Endodermal cell (in vitro differentiated cells): ENCODE results near the gene ASIC4. TPM values are rescaled to one million over a fixed set of nuclear protein-coding genes. Genes with fewer than 3 reads are reported as not detected.

Experiments
- DNase-seq: peaks from one replicate; pipeline ENCODE4 v3.0.0-alpha.2; 2017
- H3K27ac ChIP-seq: 2 replicates; pipeline ENCODE4 v1.5.1; 2013; ENCODE audit warnings: mild to moderate bottlenecking, low read depth, low read length, moderate library complexity
- H3K27me3 ChIP-seq: 2 replicates; pipeline ENCODE4 v1.6.1; 2013; ENCODE audit warnings: mild to moderate bottlenecking, low read length, moderate library complexity; ENCODE audit not compliant: insufficient read depth, control insufficient read depth, poor library complexity, severe bottlenecking
- H3K36me3 ChIP-seq: 2 replicates; pipeline ENCODE4 v1.7.0; 2013; ENCODE audit warnings: mild to moderate bottlenecking, low read length, moderate library complexity; ENCODE audit not compliant: control insufficient read depth, insufficient read depth
- H3K4me1 ChIP-seq: one replicate; pipeline ENCODE4 v1.7.0; 2013; ENCODE audit warnings: low read length; ENCODE audit not compliant: control insufficient read depth, insufficient read depth
- H3K4me3 ChIP-seq: 2 replicates; pipeline ENCODE4 v1.5.1; 2013; ENCODE audit warnings: mild to moderate bottlenecking, low read length, moderate library complexity
- H3K9ac ChIP-seq: 2 replicates; pipeline ENCODE4 v1.6.1; 2013; ENCODE audit warnings: mild to moderate bottlenecking, low read length, moderate library complexity; ENCODE audit not compliant: poor library complexity, severe bottlenecking; ENCODE audit errors: extremely low read depth
- H3K9me3 ChIP-seq: 2 replicates; pipeline ENCODE4 v1.6.1; 2013; ENCODE audit warnings: mild to moderate bottlenecking, low read length, moderate library complexity; ENCODE audit not compliant: control insufficient read depth
- H3K27ac Mint-ChIP-seq: 2 replicates; pipeline ENCODE4 v1.8.0; 2020; ENCODE audit warnings: mixed read lengths
- H3K27me3 Mint-ChIP-seq: 2 replicates; pipeline ENCODE4 v1.8.0; 2021; ENCODE audit warnings: mild to moderate bottlenecking, mixed read lengths; ENCODE audit not compliant: insufficient read depth
- H3K36me3 Mint-ChIP-seq: 2 replicates; pipeline ENCODE4 v1.8.0; 2020; ENCODE audit warnings: low read depth, mixed read lengths
- H3K4me1 Mint-ChIP-seq: 2 replicates; pipeline ENCODE4 v1.8.0; 2020; ENCODE audit warnings: mixed read lengths
- H3K4me3 Mint-ChIP-seq: 2 replicates; pipeline ENCODE4 v1.8.0; 2020; ENCODE audit warnings: mild to moderate bottlenecking, moderate library complexity, mixed read lengths
- H3K9me3 Mint-ChIP-seq: 2 replicates; pipeline ENCODE4 v1.8.0; 2020; ENCODE audit warnings: mild to moderate bottlenecking, mixed read lengths
- WGBS, 2 experiments: methylation state at CpG; one replicate each; pipeline versions ENCODE4 v1.1.5 to v1.1.7; 2013; ENCODE audit warnings: missing lambda C conversion rate in 2 of 2, mixed read lengths in 1 of 2; ENCODE audit not compliant: insufficient coverage in 1 of 2, insufficient read length in 1 of 2; 5-methylcytosine and 5-hydroxymethylcytosine counted together
- total RNA-seq, 2 donors: library from RNA; stranded (reverse); fragmentation: NEBNext Ultra II Directional in 1 of 2; extraction: Animal tissue kit (Norgen Biotek cat#: 25700) in 1 of 2; gene quantifications; 2 replicates in 1 of 2; 3 replicates in 1 of 2; pipeline ENCODE4 v1.2.1, GENCODE V29; 2021
- TF ChIP-seq, protein P1 (sequence below): fragments of 200-600 bp; sonication (generic); conservative IDR thresholded peaks from 2 replicates; pipeline ENCODE4 v1.5.0; 2021; ENCODE audit warnings: antibody characterized with exemption, mild to moderate bottlenecking

ASIC4 gene
- total RNA-seq, 2 donors from 2014 or later, result 0.29 to 1.00 TPM

DNA sequence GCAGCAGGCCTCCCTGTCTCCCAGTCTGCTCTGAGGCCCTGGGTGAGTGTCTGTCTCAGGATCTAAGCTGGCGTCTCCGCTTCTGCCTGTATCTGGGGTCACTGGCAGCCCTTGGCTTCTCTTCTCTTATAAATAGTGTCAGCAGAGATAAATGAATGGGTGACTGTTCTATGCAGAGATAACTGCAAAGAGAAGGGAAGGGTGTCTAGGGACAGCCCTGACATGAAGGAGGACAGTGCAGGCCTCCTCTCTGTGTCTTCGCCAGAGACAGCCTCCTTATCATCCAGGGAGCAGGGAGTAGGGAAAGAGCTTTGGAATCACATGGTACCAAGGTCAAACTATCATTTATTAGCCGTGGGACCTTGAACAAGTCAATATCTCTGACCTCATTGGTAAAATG lies 43.9 kb upstream of the ASIC4 start:
- no peaks in the 10 kb centered on the region for H3K9me3 Mint-ChIP-seq
- TF ChIP-seq, protein P1, sequence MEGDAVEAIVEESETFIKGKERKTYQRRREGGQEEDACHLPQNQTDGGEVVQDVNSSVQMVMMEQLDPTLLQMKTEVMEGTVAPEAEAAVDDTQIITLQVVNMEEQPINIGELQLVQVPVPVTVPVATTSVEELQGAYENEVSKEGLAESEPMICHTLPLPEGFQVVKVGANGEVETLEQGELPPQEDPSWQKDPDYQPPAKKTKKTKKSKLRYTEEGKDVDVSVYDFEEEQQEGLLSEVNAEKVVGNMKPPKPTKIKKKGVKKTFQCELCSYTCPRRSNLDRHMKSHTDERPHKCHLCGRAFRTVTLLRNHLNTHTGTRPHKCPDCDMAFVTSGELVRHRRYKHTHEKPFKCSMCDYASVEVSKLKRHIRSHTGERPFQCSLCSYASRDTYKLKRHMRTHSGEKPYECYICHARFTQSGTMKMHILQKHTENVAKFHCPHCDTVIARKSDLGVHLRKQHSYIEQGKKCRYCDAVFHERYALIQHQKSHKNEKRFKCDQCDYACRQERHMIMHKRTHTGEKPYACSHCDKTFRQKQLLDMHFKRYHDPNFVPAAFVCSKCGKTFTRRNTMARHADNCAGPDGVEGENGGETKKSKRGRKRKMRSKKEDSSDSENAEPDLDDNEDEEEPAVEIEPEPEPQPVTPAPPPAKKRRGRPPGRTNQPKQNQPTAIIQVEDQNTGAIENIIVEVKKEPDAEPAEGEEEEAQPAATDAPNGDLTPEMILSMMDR, result no peak
- Histone ChIP-seq H3K4me1 (no peaks in the 10 kb centered on the region), H3K27me3 (no peaks in the 10 kb centered on the region), H3K9me3 (no peaks in the 10 kb centered on the region), H3K27ac (no peak overlapping the region), H3K4me3 (no peak overlapping the region), H3K36me3 (no peaks in the 10 kb centered on the region), H3K9ac (no peak overlapping the region)
- DNase-seq, result no peak
- no peak overlapping the region for H3K27ac Mint-ChIP-seq
- WGBS, 2 experiments, result 96% methylated on average over 4 of the region's 4 CpGs
- H3K4me1 Mint-ChIP-seq, result peaks cover 3% of the 10 kb centered on the region
- peaks cover 2% of the 10 kb centered on the region for H3K36me3 Mint-ChIP-seq
- no peaks in the 10 kb centered on the region for H3K27me3 Mint-ChIP-seq
- H3K4me3 Mint-ChIP-seq, result no peak overlapping the region

DNA sequence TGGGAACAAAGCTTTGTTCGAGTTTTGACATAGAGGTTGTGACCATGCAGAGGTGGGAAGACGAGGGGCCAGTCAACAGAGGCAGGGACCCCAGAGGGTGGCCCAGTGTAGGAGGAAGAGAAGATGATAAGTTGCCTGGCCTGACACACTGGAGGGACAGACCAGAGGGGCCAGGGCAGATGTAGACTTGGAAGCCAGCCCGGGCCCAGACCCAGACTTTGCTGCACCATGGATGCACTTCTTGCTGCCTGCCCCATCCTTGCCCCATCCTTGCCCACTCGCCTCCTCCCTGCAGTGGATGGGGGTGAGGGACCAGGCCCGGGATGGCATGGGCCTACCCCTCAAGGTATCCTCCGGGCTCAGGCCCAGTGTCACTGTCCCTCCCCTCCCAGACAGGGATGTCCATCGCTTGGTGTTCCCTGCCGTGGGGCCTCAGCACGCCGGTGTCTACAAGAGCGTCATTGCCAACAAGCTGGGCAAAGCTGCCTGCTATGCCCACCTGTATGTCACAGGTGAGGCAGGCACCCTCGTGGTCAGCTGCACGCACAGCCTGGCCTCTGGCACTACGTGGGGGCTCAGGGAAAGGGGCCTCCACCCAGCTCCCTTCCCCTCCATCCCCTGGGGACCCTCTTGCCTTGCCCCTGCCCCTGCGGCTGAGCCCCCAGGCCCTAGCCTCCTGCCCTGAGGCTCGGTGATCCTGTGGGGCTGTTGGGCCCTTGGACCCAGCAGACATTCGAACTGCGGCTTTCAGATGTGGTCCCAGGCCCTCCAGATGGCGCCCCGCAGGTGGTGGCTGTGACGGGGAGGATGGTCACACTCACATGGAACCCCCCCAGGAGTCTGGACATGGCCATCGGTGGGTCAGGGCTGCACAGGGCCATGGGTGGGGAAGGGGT lies 42.6 kb upstream of the ASIC4 start:
- no peaks in the 10 kb centered on the region for H3K9me3 ChIP-seq
- no peak overlapping the region for H3K9ac ChIP-seq
- H3K27ac ChIP-seq, result no peak overlapping the region
- H3K4me3 ChIP-seq, result no peak overlapping the region
- Mint-ChIP-seq H3K27me3 (no peaks in the 10 kb centered on the region), H3K27ac (no peak overlapping the region), H3K4me1 (peaks cover 7% of the 10 kb centered on the region), H3K9me3 (no peaks in the 10 kb centered on the region), H3K36me3 (peaks cover 1% of the 10 kb centered on the region), H3K4me3 (no peak overlapping the region)
- WGBS, 2 experiments, result 89 to 94% methylated on average over 7 to 22 of the region's 22 CpGs
- H3K36me3 ChIP-seq, result no peaks in the 10 kb centered on the region
- H3K4me1 ChIP-seq, result no peaks in the 10 kb centered on the region
- DNase-seq, result no peak
- no peaks in the 10 kb centered on the region for H3K27me3 ChIP-seq
- TF ChIP-seq, protein P1, result no peak

DNA sequence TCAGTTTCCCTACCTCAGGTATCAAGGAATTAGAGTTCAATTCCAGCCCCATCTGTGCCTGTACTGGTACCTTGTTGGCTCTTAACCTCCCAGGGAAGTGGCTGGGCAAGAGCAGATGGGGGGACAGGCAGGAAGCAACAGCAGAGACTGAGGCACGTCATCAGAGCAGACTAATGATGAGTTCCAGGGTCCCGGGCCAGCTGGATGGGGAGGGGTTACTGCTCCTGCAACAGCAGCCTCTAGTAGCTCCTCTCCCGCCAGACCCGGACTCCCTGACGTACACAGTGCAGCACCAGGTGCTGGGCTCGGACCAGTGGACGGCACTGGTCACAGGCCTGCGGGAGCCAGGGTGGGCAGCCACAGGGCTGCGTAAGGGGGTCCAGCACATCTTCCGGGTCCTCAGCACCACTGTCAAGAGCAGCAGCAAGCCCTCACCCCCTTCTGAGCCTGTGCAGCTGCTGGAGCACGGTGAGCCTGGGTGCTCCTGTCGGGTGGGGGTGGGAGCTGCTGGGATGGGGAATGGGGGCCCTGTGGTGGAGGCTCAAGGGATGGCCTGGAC lies 41.6 kb upstream of the ASIC4 start:
- 91 to 100% methylated on average over 4 to 12 of the region's 12 CpGs for WGBS, 2 experiments
- DNase-seq, result no peak
- Histone ChIP-seq H3K36me3 (no peaks in the 10 kb centered on the region), H3K9ac (no peak overlapping the region), H3K9me3 (no peaks in the 10 kb centered on the region), H3K27ac (no peak overlapping the region), H3K27me3 (no peaks in the 10 kb centered on the region), H3K4me3 (no peak overlapping the region), H3K4me1 (no peaks in the 10 kb centered on the region)
- H3K27me3 Mint-ChIP-seq, result peaks cover 2% of the 10 kb centered on the region
- no peaks in the 10 kb centered on the region for H3K9me3 Mint-ChIP-seq
- H3K4me1 Mint-ChIP-seq, result peaks cover 11% of the 10 kb centered on the region
- no peaks in the 10 kb centered on the region for H3K36me3 Mint-ChIP-seq
- H3K27ac Mint-ChIP-seq, result no peak overlapping the region
- H3K4me3 Mint-ChIP-seq, result no peak overlapping the region
- TF ChIP-seq, protein P1, result no peak
